Trophoblast cell (in vitro differentiated cells and primary cell): ENCODE measurements around the gene BTG2.
A peak's percentile ranks its signal among the peaks of the same experiment; 100 is the strongest.

Experiments
- DNase-seq, 2 donors: peaks; one replicate each; pipeline ENCODE4 v3.0.0-alpha.2; 2016
- H2AFZ ChIP-seq: 2 replicates; pipeline ENCODE4 v1.6.1; 2013; ENCODE audit warnings: low read length, moderate library complexity, mild to moderate bottlenecking; ENCODE audit not compliant: insufficient read depth, poor library complexity
- H2AK5ac ChIP-seq: 2 replicates; pipeline ENCODE4 v1.6.1; 2013; ENCODE audit warnings: mild to moderate bottlenecking, low read length
- H2BK120ac ChIP-seq: 2 replicates; pipeline ENCODE4 v1.6.1; 2013; ENCODE audit warnings: low read length, mild to moderate bottlenecking, moderate library complexity; ENCODE audit not compliant: insufficient read depth, poor library complexity
- H2BK12ac ChIP-seq: 2 replicates; pipeline ENCODE4 v1.6.1; 2013; ENCODE audit warnings: mild to moderate bottlenecking, low read length, moderate library complexity
- H2BK5ac ChIP-seq: 2 replicates; pipeline ENCODE4 v1.6.1; 2013; ENCODE audit warnings: low read length, low read depth, moderate library complexity, mild to moderate bottlenecking; ENCODE audit not compliant: poor library complexity
- H3K14ac ChIP-seq: 2 replicates; pipeline ENCODE4 v1.6.1; 2013; ENCODE audit warnings: mild to moderate bottlenecking, low read length
- H3K18ac ChIP-seq: 2 replicates; pipeline ENCODE4 v1.6.1; 2013; ENCODE audit warnings: mild to moderate bottlenecking, low read length
- H3K23ac ChIP-seq: 2 replicates; pipeline ENCODE4 v1.6.1; 2013; ENCODE audit warnings: low read length
- H3K27ac ChIP-seq: 2 replicates; pipeline ENCODE4 v1.5.1; 2013; ENCODE audit warnings: low read depth, mild to moderate bottlenecking, inconsistent platforms, low read length, moderate library complexity
- H3K27me3 ChIP-seq: 2 replicates; pipeline ENCODE4 v1.6.1; 2013; ENCODE audit warnings: inconsistent platforms, mild to moderate bottlenecking, low read length, moderate library complexity; ENCODE audit not compliant: insufficient read depth
- H3K36me3 ChIP-seq, 2 experiments: 1 replicate in 1 of 2; 2 replicates in 1 of 2; pipeline ENCODE4 v1.6.1; 2013; ENCODE audit warnings: low read length in 2 of 2, mild to moderate bottlenecking in 2 of 2, moderate library complexity in 1 of 2; ENCODE audit not compliant: insufficient read depth in 2 of 2, control insufficient read depth in 1 of 2
- H3K4ac ChIP-seq: 2 replicates; pipeline ENCODE4 v1.6.1; 2013; ENCODE audit warnings: low read depth, mild to moderate bottlenecking, low read length, moderate library complexity
- H3K4me1 ChIP-seq, 2 experiments: 1 replicate in 1 of 2; 2 replicates in 1 of 2; pipeline ENCODE4 v1.6.1; 2013; ENCODE audit warnings: low read length in 2 of 2, mild to moderate bottlenecking in 2 of 2, moderate library complexity in 1 of 2; ENCODE audit not compliant: insufficient read depth in 2 of 2, control insufficient read depth in 1 of 2
- H3K4me2 ChIP-seq: 2 replicates; pipeline ENCODE4 v1.6.1; 2013; ENCODE audit warnings: inconsistent platforms, mild to moderate bottlenecking, low read length, moderate library complexity
- H3K4me3 ChIP-seq: 2 replicates; pipeline ENCODE4 v1.5.1; 2013; ENCODE audit warnings: mild to moderate bottlenecking, low read depth, low read length, inconsistent platforms
- H3K79me1 ChIP-seq: one replicate; pipeline ENCODE4 v1.6.1; 2013; ENCODE audit warnings: low read length
- H3K79me2 ChIP-seq: 2 replicates; pipeline ENCODE4 v1.6.1; 2013; ENCODE audit warnings: low read length, mild to moderate bottlenecking; ENCODE audit not compliant: control insufficient read depth, insufficient read depth, poor library complexity
- H3K9ac ChIP-seq: 2 replicates; pipeline ENCODE4 v1.6.1; 2013; ENCODE audit warnings: mild to moderate bottlenecking, low read length
- H3K9me3 ChIP-seq: 2 replicates; pipeline ENCODE4 v1.6.1; 2013; ENCODE audit warnings: low read depth, mild to moderate bottlenecking, control low read depth, inconsistent platforms, low read length; ENCODE audit not compliant: insufficient read depth
- H4K12ac ChIP-seq: 2 replicates; pipeline ENCODE4 v1.6.1; 2013; ENCODE audit warnings: low read depth, mild to moderate bottlenecking, low read length, moderate library complexity
- H4K8ac ChIP-seq: 2 replicates; pipeline ENCODE4 v1.6.1; 2013; ENCODE audit warnings: low read depth, mild to moderate bottlenecking, low read length, moderate library complexity
- H4K91ac ChIP-seq: one replicate; pipeline ENCODE4 v1.6.1; 2013; ENCODE audit warnings: low read depth, mild to moderate bottlenecking, low read length, moderate library complexity
- WGBS: extraction: QIAGEN DNeasy Blood & Tissue Kit; methylation state at CpG from one replicate; pipeline ENCODE4 v1.1.7; 2013; ENCODE audit warnings: missing lambda C conversion rate; ENCODE audit not compliant: insufficient read length, insufficient coverage; ENCODE audit errors: extremely low coverage; 5-methylcytosine and 5-hydroxymethylcytosine counted together

Gene BTG2

GRCh38 chr1:203281851-203282661 lies 23.3 kb upstream of the BTG2 start:
- Histone ChIP-seq H3K9me3 (no peaks in the 10 kb centered on the region), H2BK5ac (no peak overlapping the region), H3K18ac (no peak overlapping the region), H3K4me2 (no peak overlapping the region), H3K4me1 (peaks cover 16% of the 10 kb centered on the region in 2 experiments), H2AK5ac (no peak overlapping the region), H3K14ac (no peak overlapping the region), H3K9ac (no peak overlapping the region), H4K12ac (no peak overlapping the region), H3K27ac (no peak overlapping the region), H3K79me2 (no peaks in the 10 kb centered on the region), H3K36me3 (no peaks in the 10 kb centered on the region), H3K23ac (no peak overlapping the region), H4K91ac (no peak overlapping the region), H2BK12ac (no peak overlapping the region), H2BK120ac (no peak overlapping the region), H4K8ac (no peak overlapping the region), H3K4me3 (no peak overlapping the region), H3K79me1 (peaks cover 4% of the 10 kb centered on the region), H3K4ac (no peak overlapping the region), H3K27me3 (no peaks in the 10 kb centered on the region), H2AFZ (no peak overlapping the region)
- DNase-seq: no peak
- no CpG with 5 or more reads among the region's 10 CpGs for WGBS

DNA sequence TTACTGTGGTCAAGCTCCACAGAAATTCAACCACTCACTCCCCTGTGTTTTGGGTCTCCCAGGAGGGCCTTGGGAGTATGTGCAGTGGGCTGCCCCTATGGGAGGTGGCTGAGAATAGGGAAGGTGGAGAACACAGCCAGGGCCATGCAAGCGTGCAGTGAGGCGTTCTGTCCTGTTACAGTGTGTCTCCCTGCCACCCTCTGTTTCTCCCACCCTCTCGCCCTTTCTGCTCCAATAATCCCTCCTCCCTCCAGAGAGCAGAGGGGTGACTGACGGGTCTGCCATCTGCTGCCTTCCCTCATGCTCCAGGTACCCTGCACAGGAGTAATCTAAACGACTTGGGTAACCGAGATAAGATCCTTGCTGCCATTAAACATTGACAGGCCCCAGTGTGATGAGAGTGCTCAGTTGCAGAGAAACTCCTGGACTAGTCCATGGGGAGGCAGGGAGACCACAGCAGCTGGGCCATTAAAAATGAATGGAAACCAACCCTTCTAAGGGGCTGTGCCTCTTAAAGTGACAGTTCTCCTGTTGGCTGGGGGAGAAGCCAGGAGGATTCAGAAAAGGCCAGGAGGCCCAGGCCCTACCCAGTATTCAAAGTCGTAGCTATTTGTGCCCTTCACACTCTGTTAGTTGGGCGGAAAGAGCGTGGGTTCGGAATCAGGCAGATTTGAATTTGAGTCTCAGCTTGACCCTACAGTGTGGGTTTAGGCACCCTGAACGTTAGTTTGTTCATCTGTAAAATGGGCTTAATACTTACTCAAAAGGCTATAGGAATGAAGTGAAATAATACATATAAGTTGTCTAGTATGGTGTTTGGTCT lies 22.4 kb upstream of the BTG2 start:
- no peak overlapping the region for H3K4me3 ChIP-seq
- H3K9ac ChIP-seq: no peak overlapping the region
- H3K27me3 ChIP-seq: no peaks in the 10 kb centered on the region
- no peaks in the 10 kb centered on the region for H3K79me2 ChIP-seq
- no peak overlapping the region for H2BK5ac ChIP-seq
- no peaks in the 10 kb centered on the region for H3K36me3 ChIP-seq
- H3K9me3 ChIP-seq: no peaks in the 10 kb centered on the region
- H3K23ac ChIP-seq: no peak overlapping the region
- H3K4me2 ChIP-seq: no peak overlapping the region
- H3K18ac ChIP-seq: no peak overlapping the region
- peaks cover 4% of the 10 kb centered on the region for H3K79me1 ChIP-seq
- H2BK12ac ChIP-seq: no peak overlapping the region
- H3K4me1 ChIP-seq: peaks cover 18% of the 10 kb centered on the region in 2 experiments
- no CpG with 5 or more reads among the region's 11 CpGs for WGBS
- H2AFZ ChIP-seq: no peak overlapping the region
- no peak overlapping the region for H4K12ac ChIP-seq
- no peak overlapping the region for H4K91ac ChIP-seq
- no peak overlapping the region for H4K8ac ChIP-seq
- no peak overlapping the region for H3K4ac ChIP-seq
- H3K27ac ChIP-seq: no peak overlapping the region
- H2AK5ac ChIP-seq: no peak overlapping the region
- peak overlapping the region; percentile 15 for H3K14ac ChIP-seq
- no peak for DNase-seq
- no peak overlapping the region for H2BK120ac ChIP-seq

DNA sequence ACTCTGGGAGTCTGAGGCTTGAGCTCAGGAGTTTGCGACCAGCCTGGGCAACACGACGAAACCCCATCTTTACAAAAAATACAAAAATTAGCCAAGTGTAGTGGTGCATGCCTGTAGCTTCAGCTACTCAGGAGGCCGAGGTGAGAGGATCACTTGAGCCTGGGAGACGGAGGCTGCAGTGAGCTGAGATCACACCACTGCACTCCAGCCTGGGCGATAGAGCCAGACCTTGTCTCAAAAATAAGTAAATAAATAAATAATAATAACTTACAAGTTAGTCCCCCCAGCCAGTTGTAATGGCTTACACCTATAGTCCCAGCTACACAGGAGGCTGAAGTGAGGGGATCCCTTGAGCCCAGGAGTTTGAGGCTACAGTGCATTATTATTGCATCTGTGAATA lies 21.7 kb upstream of the BTG2 start:
- no peaks in the 10 kb centered on the region for H3K9me3 ChIP-seq
- H3K14ac ChIP-seq: no peak overlapping the region
- H3K79me1 ChIP-seq: no peaks in the 10 kb centered on the region
- H3K4me2 ChIP-seq: no peak overlapping the region
- no peak overlapping the region for H3K27ac ChIP-seq
- peaks cover 12 to 14% of the 10 kb centered on the region in 2 experiments for H3K4me1 ChIP-seq
- no peaks in the 10 kb centered on the region for H3K79me2 ChIP-seq
- no peak overlapping the region for H3K4ac ChIP-seq
- no peak overlapping the region for H3K4me3 ChIP-seq
- H4K12ac ChIP-seq: no peak overlapping the region
- H2AK5ac ChIP-seq: no peak overlapping the region
- H2BK12ac ChIP-seq: no peak overlapping the region
- WGBS: no CpG with 5 or more reads among the region's 6 CpGs
- no peak overlapping the region for H4K8ac ChIP-seq
- no peak overlapping the region for H4K91ac ChIP-seq
- no peak overlapping the region for H3K23ac ChIP-seq
- H3K27me3 ChIP-seq: no peaks in the 10 kb centered on the region
- no peak overlapping the region for H2AFZ ChIP-seq
- DNase-seq: no peak
- H3K9ac ChIP-seq: no peak overlapping the region
- H3K18ac ChIP-seq: no peak overlapping the region
- no peak overlapping the region for H2BK120ac ChIP-seq
- no peaks in the 10 kb centered on the region for H3K36me3 ChIP-seq
- H2BK5ac ChIP-seq: no peak overlapping the region

DNA sequence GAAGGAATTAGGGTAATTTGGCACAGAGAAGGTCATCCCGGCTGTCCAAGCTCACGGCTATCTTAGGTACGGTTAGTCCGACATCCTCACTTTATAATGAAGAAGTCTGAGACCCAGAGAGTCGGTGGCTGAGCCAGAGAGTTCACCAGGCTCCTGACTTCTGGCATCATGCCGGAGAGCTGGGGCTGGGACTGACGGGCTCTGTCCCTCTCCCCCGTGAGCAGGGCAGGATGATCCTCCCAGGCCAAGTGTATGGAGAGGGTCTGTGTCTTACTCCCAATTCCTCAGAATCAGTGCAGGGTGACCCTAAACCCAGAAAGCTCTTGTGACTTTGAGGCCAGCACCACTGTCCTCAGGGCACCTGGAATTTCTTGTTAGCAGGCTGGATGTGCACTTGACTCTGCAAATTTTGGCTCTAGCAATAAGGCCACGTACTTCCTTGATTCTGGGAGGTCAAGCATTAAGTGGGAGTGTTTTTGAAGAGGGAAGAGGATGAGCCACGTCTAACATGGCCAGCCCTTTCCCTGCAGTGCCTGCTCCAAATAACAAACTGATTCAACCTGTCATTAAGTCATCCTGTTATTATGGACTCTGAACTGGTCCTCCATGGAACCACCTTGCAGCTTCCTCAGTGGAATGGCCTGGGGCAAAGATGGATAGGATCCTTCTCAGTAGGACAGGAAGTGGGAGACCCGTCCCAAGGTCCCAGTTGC lies 20.8 kb upstream of the BTG2 start:
- WGBS: no CpG with 5 or more reads among the region's 11 CpGs
- Histone ChIP-seq H2AK5ac (no peak overlapping the region), H4K8ac (no peak overlapping the region), H2BK5ac (no peak overlapping the region), H2BK120ac (no peak overlapping the region), H2BK12ac (no peak overlapping the region), H3K79me2 (no peaks in the 10 kb centered on the region), H4K91ac (no peak overlapping the region), H3K23ac (no peak overlapping the region), H3K27ac (no peak overlapping the region), H3K9me3 (no peaks in the 10 kb centered on the region), H3K18ac (no peak overlapping the region), H3K9ac (no peak overlapping the region), H2AFZ (no peak overlapping the region), H3K79me1 (no peaks in the 10 kb centered on the region), H4K12ac (no peak overlapping the region), H3K4ac (no peak overlapping the region), H3K4me1 (peaks cover 9 to 10% of the 10 kb centered on the region in 2 experiments), H3K36me3 (no peaks in the 10 kb centered on the region), H3K4me2 (no peak overlapping the region), H3K27me3 (no peaks in the 10 kb centered on the region), H3K4me3 (no peak overlapping the region), H3K14ac (no peak overlapping the region)
- DNase-seq: no peak
